Measurements from ENCODE around the gene WWOX.

WWOX gene

GRCh38 chr16:78375055-78375679, 275.7 kb downstream of the WWOX start:
- Histone ChIP-seq H3K4me3 (ENCODE audit: low read depth in 1 of 2, low read length in 2 of 2) (no peak overlapping the region), H3K27ac (ENCODE audit: low read length) (no peak overlapping the region), H3K9ac (ENCODE audit: low read depth, low read length) (no peak overlapping the region), H4K20me1 (ENCODE audit: insufficient read depth, low read length) (no peaks in the 10 kb centered on the region), H3K9me3 (ENCODE audit: insufficient read depth, low read length, severe bottlenecking) (no peaks in the 10 kb centered on the region), H3K4me2 (ENCODE audit: insufficient read depth, low read length) (no peak overlapping the region), H3K4me1 (ENCODE audit: insufficient read depth, low read length) (no peaks in the 10 kb centered on the region), H2AFZ (ENCODE audit: low read depth, low read length) (no peak overlapping the region), H3K79me2 (ENCODE audit: insufficient read depth, low read length) (no peaks in the 10 kb centered on the region), H3K27me3 (ENCODE audit: insufficient read depth, low read length, poor library complexity) (no peaks in the 10 kb centered on the region), H3K36me3 (ENCODE audit: insufficient read depth, low read length) (no peaks in the 10 kb centered on the region)
- DNase-seq (no peak), ATAC-seq (ENCODE audit: insufficient read depth, low read depth) (no peak)
- TF ChIP-seq EZH2 (IDR thresholded peaks at IDR 0.05; ENCODE audit: borderline replicate concordance, low read depth, low read length, severe bottlenecking), result no peak
- no peak for TF ChIP-seq CTCF (IDR thresholded peaks at IDR 0.05; ENCODE audit: borderline replicate concordance, extremely low read depth, low read length, poor library complexity, severe bottlenecking)

- no peak overlapping the region for H3K27ac ChIP-seq (ENCODE audit: low read length)
- ATAC-seq (ENCODE audit: insufficient read depth, low read depth) (no peak), DNase-seq (no peak)
- H3K79me2 ChIP-seq (ENCODE audit: insufficient read depth, low read length), result no peaks in the 10 kb centered on the region
- H3K27me3 ChIP-seq (ENCODE audit: insufficient read depth, low read length, poor library complexity), result no peaks in the 10 kb centered on the region
- no peak overlapping the region for H3K4me3 ChIP-seq (ENCODE audit: low read depth in 1 of 2, low read length in 2 of 2)
- no peak for TF ChIP-seq CTCF (IDR thresholded peaks at IDR 0.05; ENCODE audit: borderline replicate concordance, extremely low read depth, low read length, poor library complexity, severe bottlenecking)
- TF ChIP-seq EZH2 (IDR thresholded peaks at IDR 0.05; ENCODE audit: borderline replicate concordance, low read depth, low read length, severe bottlenecking), result no peak
- no peaks in the 10 kb centered on the region for H4K20me1 ChIP-seq (ENCODE audit: insufficient read depth, low read length)
- no peak overlapping the region for H3K4me2 ChIP-seq (ENCODE audit: insufficient read depth, low read length)
- H2AFZ ChIP-seq (ENCODE audit: low read depth, low read length), result no peak overlapping the region
- H3K4me1 ChIP-seq (ENCODE audit: insufficient read depth, low read length), result no peaks in the 10 kb centered on the region
- H3K9me3 ChIP-seq (ENCODE audit: insufficient read depth, low read length, severe bottlenecking), result no peaks in the 10 kb centered on the region
- no peak overlapping the region for H3K9ac ChIP-seq (ENCODE audit: low read depth, low read length)
- H3K36me3 ChIP-seq (ENCODE audit: insufficient read depth, low read length), result no peaks in the 10 kb centered on the region
Observed at GRCh38 chr16:78376452-78376851, 277.0 kb downstream of the WWOX start.

GRCh38 chr16:78377312-78377711, 277.9 kb downstream of the WWOX start:
- DNase-seq, result no peak
- H2AFZ ChIP-seq (ENCODE audit: low read depth, low read length), result no peak overlapping the region

More at GRCh38 chr16:78377312-78377711, 277.9 kb downstream of the WWOX start:
- Histone ChIP-seq H3K4me1 (ENCODE audit: insufficient read depth, low read length) (no peaks in the 10 kb centered on the region), H3K4me2 (ENCODE audit: insufficient read depth, low read length) (no peak overlapping the region), H3K9me3 (ENCODE audit: insufficient read depth, low read length, severe bottlenecking) (no peaks in the 10 kb centered on the region), H3K27ac (ENCODE audit: low read length) (no peak overlapping the region), H3K27me3 (ENCODE audit: insufficient read depth, low read length, poor library complexity) (no peaks in the 10 kb centered on the region), H4K20me1 (ENCODE audit: insufficient read depth, low read length) (no peaks in the 10 kb centered on the region), H3K79me2 (ENCODE audit: insufficient read depth, low read length) (no peaks in the 10 kb centered on the region), H3K36me3 (ENCODE audit: insufficient read depth, low read length) (no peaks in the 10 kb centered on the region), H3K9ac (ENCODE audit: low read depth, low read length) (no peak overlapping the region), H3K4me3 (ENCODE audit: low read depth in 1 of 2, low read length in 2 of 2) (no peak overlapping the region)
- no peak for TF ChIP-seq EZH2 (IDR thresholded peaks at IDR 0.05; ENCODE audit: borderline replicate concordance, low read depth, low read length, severe bottlenecking)
- TF ChIP-seq CTCF (IDR thresholded peaks at IDR 0.05; ENCODE audit: borderline replicate concordance, extremely low read depth, low read length, poor library complexity, severe bottlenecking), result no peak
- ATAC-seq (ENCODE audit: insufficient read depth, low read depth), result no peak
